Stimulated activated CD8-positive, alpha-beta memory T cell treated with anti-CD3 and anti-CD28 coated beads, Interleukin-12 subunit alpha, Interleukin-12 subunit beta, amount 100 ng/mL, for 1 hour (primary cell): ENCODE measurements around the gene JPH2.
"Not testable (repeated sequence)": the region's sequence is repeated elsewhere in the genome, so short reads cannot be mapped to it uniquely, and the experiment has no call there.

Source experiments
- DNase-seq: peaks from one replicate; pipeline ENCODE4 v3.0.0-alpha.2; 2020; ENCODE audit warnings: low read depth

JPH2 gene

DNA sequence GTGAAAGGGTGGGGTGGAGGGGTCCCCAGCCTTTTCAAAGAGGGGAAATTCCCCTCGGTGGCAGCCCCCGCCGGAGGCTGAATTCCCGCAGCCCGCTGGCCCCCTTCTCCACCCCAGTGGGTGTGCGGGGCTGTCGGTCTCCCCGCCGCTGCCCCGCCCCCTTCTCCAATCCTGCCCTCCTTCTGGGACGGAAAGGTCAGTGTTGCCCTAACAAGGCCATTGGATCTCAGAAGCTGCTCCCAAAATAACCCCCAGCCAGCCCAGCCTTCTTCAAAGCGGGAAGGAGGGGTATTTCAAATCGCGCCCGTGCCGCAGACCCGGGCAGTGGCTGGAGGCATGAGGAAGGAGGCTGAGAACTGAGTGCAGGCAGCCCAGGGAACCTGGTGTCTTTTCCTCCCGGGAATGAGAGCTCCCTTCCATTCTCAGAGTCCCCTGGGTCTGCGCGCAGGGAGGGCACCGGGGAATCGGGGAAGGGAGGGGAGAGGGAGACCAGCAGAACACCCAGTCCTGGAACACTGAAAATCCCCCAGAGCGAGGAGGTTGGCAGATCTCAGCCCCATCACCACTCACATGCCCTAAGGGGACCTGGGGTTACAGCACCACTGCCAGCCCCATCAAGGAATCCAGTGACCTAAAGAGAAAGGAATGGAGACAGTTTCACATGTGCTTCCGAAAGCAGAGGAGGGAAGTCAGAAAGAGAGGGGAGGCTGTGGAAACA, at the start of gene JPH2:
Gene JPH2 (minus strand): TSS at position 135 of the 718 bp plus-strand sequence. CDS start 483 bp downstream, outside the sequence.
- no peak for DNase-seq

DNA sequence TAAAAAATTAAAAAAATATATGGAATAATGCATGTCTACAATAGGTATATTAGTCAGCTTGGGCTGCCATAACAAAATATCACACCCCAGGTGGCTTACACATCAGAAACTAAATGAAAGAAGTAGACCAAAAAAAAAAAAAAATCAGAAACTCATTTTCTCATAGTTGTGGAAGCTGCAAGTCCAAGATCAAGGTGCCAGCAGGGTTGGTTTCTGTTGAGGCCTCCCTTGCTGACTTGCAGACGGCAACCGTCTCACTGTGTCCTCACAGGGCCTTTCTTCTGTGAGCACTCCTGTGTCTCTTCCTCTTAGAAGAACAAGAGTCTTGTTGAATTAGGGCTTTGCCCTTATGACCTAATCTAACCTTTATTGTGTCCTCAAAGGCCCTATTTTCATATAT, 48.7 kb upstream of the JPH2 start:
- no peak for DNase-seq

DNA sequence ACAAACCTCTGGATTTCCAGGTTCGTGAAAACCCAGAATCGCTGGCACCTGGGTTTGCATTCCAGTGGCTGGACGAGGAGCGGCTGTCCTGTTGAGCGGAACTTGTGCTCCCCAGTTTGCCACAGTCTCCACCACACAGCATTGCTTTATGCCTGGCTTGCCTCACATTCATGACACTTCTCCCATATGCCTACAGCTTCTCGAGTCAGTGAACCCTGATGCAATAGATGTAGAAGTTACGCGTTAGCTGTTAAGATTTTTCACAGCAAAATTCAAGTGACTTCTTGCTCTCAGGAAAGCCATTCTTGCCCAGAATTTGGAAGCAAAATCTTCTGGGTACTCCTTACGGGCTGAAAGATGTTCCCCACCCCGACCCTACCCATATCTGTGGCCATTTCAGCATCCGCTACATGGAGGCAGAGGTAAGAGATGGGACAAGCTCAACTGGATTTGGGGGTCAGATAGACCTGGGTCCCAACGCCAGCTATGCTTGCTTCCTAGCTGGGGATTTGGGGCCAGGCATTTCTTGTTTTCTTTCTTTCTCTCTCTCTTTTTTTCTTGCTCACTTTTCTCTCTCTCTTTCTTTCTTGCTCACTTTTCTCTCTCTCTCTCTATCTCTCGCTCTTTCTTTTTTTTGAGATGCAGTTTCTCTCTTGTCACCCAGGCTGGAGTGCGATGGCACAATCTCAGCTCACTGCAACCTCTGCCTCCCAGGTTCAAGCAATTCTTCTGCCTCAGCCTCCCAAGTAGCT, 47.8 kb upstream of the JPH2 start:
- DNase-seq, result no peak

DNA sequence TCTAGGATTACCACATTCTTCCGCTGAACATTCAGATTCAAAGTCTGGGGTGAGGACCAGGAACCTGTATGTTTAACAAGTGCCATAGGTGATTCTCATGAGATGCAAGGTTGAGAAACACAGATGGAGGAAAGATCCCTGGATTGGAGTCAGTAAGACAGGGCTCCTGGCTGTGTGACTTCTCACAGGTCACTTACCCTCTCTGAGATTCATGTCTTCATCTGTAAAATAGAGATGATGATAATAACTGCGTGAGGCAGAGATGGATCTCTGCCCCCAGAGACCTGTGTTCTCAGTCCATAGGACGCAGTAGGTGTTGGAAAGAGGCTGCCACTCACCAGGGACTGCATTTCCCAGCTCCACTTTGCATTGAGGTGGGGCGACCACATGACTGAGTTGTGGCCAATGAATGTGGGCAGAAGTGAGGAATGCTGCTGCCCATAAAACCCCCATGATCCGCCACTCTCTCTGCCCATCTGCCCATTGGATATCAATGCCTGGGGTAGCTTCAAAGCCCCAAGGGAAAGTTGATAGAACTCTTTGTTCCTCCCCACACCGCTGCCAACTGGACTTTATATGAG, 46.5 kb upstream of the JPH2 start:
- no peak for DNase-seq

DNA sequence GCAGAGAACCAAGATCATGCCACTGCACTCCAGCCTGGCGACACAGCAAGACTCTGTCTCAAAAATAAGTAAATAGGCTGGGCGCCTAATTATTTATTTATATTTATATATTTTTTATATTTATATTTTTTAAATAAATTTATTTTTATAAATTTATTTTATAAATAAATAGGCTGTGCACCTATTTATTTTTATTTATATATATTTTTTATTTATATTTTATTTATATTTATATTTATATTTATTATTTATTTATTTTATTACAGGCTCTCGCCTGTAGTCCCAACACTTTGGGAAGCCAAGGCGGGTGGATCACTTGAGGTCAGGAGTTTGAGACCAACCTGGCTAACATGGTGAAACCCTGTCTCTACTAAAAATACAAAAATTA, 45.5 kb upstream of the JPH2 start:
- DNase-seq, result not testable (repeated sequence)

DNA sequence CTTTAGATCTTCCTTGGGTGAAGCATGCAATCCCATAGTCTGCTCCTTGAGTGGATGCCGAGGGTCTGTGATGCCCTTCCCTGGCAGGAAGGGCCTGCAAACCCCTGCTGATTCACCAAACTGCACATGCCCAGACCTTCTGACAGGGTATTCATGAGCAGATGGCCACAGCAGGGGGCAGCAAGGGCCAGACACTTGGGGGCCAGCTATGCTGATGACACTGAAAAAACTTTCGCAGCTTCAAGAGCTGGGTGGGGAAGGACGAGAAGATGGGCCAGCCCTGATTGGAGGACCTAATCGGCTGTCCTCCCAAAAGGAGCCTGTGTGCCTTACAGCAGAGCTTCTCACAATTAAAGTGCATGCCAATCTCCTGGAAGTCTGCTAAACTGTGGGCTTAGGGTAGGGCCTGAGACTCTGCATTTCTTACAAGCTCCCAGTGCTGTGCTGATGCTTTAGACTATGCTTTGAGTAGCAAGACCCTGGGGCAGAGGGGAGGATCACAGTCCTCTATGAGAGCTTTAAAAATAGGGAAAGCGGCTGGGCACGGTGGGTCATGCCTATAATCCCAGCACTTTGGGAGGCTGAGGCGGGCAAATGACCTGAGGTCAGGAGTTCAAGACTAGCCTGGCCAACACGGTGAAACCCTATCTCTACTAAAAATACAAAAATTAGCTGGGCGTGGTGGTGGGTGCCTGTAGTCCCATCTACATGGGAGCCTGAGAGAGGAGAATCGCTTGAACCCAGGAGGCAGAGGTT, 44.9 kb upstream of the JPH2 start:
- no peak for DNase-seq

DNA sequence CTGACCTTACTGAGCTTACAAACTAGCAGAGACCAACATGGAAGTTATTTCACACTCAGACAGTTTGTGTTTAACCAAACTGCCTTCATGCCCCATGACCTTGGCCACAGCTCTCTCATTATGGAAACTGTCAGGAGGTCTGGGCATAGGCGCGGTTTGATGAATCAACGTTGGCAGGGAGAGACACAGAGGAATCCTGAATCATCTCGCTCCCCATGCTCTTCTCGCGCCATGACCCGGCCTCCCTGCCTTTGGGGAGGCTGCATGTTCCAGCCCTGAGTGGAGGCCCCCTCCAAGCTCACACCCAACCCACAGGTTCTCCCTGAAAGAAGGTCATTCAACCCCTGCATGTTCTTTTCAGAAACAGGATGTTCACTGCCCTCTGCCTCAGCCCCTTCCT, 44.2 kb upstream of the JPH2 start:
- no peak for DNase-seq

DNA sequence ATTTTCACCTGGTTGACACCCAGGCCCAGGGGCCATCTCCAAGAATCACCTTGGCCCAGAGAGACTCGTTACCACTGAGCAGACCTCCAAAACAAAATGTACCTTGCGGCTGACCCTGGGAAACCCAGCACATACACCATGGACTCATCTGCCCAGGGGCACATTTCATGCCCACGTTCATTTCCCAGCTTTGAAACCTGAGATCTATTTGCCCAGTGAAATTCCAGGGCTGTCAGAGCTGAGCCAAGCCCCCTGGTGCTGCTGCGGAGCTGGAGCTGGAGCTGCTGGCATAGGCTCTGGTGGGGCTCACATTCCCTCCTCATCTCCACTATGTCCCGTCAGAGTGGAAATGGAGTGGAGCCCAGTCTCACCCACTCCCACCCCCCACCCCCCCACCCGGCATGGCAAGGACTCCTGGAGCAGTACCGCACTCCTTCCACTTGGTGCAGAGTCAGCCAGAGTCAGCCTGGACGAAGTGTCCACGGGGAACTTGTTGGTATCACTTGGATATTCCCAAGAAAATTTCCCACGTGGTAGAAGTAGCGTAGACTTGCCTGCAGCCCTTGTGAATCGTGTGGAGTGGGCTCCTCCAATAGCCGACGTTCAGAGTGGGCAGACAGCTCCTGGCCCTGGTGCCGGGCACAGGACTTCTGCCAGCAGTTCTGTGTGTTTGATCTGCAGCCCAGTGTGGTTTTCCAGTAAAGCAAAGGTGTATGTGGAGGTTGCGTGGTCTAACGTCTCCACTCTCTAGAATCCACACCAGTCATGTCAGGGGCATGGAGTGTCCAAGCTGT, 41.7 kb upstream of the JPH2 start:
- no peak for DNase-seq

DNA sequence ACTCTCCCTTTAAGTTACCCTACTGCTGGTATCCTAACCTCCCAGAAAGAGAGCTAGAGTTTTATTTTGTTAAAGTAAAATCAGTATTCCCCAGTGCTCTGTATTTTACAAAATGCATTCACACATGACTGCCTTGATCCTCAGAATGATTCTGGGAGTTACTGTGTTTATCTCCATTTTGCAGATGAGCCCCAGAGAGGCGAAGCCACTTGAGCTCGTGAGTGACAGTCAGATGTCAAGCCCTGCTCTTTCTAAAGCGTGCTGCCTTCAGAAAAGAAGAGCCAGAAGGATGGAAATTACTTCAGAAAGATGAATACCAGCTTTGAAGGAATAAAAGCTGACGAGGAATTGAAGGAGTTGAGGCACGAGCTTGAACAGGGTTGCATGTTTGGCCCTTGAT, 37.6 kb upstream of the JPH2 start:
- DNase-seq, result no peak

DNA sequence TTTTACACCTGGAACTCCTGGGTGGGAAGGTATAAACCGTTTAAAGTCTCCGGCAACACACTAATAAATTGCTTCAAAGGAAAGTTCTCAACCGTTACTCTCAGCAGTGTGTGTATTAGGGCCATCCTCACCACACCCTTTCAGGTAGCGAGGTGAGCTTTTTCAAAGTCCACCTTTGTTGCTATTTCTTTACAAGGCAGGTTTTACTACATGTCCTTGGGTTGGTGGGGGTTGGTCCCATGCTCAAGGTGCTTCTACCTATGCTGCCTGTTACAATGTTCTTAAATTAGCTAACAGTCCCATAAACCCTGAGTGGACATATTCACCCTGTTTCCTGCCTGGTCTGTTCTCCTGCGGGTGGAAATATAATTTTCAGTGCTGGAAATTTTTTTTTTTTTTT, 36.7 kb upstream of the JPH2 start:
- DNase-seq, result no peak

DNA sequence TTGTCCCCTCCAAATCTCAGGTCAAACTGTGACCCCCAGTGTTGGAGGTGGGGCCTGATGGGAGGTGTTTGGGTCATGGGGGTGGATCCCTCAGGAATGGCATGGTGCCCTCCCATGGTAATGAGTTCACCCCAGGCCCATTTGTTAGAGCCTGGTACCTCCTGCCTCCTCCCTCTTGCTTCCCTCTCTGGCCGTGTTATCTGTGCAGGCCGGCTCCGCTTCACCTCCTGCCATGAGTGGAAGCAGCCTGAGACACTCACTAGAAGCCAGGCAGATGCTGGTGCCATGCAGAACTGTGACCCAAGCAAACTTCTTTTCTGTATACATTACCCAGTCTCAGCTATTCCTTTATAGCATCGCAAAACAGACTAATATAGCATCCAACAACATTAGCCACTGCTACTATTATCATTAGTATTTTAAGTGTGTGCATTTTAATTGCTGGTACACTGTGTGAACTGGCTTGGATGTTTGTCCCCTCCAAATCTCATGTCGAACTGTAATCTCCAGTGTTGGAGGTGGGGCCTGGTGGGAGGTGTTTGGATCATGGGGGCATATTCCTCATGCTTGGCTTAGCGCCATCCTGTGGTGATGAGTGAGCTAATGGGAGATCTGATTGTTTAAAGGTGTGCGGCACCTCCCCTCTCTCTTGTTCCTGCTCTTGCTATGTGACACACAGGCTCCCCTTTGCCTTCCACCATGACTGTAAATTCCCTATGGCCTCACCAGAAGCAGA, 35.8 kb upstream of the JPH2 start:
- no peak for DNase-seq

DNA sequence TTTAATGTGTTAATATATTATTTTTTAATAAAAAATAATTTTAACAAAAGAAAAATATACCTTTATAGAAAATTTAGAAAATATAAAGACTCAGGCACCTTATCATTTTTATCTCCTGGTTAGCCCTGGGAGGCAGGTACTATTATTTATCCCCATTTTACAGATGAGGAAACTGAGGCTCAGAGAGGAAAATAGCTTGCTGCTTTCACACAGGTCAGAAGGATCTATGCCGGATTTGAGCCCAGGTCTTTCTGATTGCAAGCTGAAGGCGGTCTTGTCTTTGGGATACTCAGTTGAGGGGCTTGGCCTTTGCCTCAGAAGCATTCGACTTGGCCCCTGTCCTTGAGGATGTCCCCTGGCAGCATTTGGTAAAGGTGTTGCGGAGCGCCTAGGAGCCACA, 35.0 kb upstream of the JPH2 start:
- no peak for DNase-seq

DNA sequence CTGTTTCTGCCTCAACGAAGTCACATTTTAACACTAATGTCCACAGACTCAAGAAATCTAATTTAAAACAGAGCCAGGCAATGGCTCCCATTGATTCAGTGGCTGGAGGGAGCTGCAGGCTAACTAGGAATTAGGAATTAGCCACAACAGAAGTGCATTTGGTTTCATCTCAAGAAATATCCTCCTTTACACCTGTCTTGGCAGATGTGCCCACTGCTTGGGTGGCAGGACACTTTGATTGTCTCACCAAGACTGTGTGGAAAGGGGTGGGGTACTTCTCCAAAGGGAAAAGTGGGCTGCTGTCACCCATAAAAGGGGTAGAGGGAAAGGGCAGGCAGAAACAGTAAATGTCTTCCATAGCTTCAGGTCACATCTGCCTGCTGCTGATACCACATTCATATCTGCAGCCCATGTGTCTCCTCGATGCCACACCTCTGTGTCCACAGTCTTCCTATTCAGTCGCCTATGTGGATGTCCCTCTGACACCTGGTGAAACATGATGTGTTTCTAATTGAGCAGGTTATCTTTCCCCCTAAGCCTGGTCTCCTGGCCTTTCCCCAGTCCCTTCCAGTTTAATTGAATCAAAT, 34.5 kb upstream of the JPH2 start:
- DNase-seq, result no peak

DNA sequence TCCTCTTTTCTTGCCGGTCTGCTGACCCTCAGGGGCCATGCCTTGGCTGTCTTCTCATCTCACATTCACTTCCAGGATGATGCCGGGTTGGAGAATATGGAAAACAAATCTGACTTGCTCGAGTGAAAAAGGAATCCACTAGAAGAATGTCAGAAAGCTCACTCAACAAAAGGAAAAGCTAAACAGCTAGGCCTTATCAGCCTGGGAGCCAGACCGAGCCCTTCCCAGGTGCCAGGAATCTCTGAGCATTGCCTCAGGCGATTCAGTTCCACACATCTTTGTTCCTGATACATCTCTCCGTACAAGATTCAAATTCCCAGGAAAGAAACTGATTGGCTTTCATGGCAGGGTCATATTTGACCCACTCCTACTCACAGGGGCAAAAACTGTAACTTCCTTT, 32.8 kb upstream of the JPH2 start:
- no peak for DNase-seq

DNA sequence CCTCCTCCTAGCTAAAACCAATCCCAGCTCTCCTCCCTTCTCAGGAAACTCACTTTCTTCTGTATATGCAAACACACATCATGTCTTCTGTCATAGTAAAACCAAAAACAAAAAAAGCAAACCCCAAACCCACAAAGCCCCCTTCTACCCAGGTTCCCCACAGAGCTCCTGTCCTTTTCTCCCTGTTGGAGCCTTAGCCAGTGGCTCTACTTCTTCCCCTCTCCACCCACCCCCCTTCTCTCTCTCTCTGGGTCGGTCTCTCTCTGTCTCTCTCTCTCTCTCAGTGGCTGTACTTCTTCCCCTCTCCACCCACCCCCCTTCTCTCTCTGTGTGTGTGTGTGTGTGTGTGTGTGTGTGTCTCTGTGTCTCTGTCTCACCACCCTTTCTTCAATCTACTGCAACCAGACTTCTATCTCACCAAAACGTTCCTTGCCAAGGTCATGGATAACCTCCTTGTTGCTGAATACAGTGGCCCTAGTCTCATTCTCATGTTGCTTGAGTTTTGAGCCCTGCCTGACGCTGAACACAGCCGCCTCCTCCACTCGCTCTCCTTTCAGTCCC, 32.3 kb upstream of the JPH2 start:
- no peak for DNase-seq

DNA sequence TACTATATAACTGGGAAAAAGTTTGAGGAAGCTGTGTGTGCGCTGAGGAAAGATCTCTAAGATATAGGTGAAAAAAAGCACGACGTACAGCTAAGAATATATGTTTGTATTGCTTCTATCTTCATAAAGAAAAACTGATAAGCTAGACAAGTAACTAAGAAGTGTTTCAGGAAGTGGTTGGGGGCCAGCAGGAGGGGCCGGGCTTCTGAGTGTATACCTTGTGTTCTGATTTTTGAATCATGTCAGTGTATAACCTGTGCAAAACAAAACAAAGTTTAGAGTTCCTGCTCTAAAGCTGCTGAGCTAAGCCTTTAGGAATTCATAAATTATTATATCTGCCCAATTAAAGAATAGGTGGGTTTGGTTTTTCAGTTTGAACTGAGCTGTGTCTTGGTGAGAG, 31.5 kb upstream of the JPH2 start:
- DNase-seq, result no peak

DNA sequence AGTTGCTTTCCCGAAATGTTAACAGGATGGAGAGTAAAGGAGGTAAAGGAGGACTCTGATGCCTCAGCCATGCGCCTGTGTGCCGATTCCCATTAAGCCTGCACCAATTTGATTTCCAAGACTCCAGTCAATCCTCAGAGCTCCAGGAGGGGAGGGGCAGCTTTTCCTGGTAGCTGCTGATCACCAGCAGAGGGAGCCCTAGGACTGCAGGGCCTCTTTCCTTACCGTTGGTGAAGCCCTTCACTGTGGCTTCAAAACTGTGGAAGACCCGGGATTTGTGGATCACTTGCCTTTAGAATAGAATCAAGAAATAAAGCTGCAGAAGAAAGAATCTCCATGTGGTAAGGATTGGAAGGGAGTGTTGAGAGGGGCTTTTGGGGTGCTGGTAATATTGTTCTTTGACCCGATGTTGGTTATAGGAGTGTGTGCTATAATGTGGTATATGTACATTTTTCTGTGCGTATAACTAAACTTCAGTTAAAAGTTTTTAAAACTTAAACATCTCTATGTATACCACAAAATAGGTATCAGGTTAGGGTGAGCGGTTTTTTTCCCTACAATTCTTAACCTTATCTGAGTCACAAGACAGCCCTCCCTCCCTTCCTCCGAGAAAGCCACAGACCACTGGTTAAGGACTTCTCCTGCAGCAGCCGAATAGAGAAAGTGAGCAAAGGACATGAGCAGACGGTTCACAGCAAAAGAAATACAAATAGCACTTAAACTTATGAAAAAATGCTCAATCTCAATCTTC, 30.5 kb upstream of the JPH2 start:
- DNase-seq, result peak; percentile 54

DNA sequence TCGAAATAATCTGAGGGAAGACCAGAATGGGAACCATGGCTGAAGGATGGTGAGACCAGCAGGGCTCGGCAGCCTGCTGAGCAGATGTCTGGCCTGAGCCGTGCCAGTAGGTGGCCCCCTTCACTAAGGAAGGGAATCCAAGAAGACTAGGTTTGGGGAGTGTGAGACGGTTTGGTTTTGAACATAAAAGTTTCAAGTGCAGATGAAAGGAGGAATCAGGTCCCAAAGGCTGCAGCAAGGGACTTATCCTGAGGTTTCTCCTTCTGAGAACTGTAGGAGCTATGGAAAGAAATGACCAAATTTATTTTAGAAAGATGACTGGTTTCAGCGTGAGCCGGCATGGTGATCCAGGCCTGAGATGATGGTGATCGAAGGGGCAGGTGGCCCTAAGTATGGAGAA, 28.1 kb upstream of the JPH2 start:
- peak; percentile 60 for DNase-seq

DNA sequence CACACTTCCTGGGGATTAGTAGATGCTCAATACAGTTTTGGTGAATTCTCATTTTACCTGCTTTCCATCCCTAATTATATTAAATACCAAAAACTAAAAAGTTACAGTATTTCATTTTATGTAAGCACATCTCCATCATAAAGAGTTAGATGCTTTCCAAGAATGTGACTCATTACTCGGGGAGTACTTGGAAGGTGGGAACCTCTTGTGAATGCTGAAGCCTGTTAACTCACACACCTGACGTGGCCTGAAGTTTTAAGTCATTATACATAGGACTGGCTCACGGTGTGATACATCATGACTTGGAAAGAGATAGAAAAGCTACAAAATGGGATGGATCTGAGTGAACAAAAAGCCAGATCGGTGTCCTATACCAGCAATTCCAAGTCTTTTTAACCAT, 25.8 kb upstream of the JPH2 start:
- no peak for DNase-seq
